ENCODE results near the gene VPS37D. TPM values are rescaled to one million over a fixed set of nuclear protein-coding genes. Genes with fewer than 3 reads are reported as not detected.

Gene VPS37D
- total and polyA plus RNA-seq, 2 experiments from 2014 or later, result 2.2 to 7.0 TPM

DNA sequence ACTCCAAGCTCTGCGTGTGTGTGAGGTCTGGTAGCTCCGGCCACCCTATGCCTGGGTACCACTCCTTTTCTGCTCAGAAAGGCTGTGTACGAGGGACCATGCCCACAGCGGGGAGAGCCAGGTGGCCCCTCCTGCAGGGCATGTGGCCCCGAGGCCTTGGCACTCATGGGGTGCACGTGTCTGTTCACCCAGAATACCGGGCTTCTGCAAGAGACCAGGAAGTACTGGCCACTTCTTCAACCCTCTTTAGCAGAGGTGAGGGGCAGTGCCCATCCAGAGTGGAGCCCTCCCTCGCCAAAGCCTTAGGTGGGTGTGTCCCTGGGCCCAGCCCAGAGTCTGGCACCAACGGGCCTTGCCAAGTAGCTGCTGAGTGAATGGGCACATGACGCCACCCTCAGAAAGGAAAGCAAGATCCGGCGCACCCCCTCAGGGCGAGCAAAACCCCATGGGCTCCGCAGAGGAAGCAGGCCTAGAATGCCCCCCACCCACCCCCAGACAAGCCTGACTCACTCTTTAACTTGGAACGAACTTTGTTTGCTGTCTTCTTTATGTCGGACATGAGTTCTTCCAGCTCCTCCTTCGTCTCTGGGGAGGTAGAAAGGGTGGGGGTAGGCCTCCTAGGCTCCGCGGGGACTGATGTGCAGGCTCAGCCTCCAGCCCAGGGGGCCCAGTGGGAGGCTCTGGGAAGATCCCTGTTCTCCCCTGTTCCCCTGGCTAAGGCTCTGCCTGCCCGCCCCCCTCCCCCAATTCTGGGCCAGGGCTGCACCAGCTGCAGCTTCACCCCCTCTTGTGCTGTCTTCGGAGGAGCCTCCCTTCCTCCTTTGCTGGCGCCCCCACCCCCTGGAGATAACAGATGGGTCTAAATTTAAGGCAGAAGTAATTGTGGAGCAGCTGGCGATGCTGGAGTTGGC is 37.3 kb downstream of the VPS37D start (continued):
- TF ChIP-seq, protein P1, sequence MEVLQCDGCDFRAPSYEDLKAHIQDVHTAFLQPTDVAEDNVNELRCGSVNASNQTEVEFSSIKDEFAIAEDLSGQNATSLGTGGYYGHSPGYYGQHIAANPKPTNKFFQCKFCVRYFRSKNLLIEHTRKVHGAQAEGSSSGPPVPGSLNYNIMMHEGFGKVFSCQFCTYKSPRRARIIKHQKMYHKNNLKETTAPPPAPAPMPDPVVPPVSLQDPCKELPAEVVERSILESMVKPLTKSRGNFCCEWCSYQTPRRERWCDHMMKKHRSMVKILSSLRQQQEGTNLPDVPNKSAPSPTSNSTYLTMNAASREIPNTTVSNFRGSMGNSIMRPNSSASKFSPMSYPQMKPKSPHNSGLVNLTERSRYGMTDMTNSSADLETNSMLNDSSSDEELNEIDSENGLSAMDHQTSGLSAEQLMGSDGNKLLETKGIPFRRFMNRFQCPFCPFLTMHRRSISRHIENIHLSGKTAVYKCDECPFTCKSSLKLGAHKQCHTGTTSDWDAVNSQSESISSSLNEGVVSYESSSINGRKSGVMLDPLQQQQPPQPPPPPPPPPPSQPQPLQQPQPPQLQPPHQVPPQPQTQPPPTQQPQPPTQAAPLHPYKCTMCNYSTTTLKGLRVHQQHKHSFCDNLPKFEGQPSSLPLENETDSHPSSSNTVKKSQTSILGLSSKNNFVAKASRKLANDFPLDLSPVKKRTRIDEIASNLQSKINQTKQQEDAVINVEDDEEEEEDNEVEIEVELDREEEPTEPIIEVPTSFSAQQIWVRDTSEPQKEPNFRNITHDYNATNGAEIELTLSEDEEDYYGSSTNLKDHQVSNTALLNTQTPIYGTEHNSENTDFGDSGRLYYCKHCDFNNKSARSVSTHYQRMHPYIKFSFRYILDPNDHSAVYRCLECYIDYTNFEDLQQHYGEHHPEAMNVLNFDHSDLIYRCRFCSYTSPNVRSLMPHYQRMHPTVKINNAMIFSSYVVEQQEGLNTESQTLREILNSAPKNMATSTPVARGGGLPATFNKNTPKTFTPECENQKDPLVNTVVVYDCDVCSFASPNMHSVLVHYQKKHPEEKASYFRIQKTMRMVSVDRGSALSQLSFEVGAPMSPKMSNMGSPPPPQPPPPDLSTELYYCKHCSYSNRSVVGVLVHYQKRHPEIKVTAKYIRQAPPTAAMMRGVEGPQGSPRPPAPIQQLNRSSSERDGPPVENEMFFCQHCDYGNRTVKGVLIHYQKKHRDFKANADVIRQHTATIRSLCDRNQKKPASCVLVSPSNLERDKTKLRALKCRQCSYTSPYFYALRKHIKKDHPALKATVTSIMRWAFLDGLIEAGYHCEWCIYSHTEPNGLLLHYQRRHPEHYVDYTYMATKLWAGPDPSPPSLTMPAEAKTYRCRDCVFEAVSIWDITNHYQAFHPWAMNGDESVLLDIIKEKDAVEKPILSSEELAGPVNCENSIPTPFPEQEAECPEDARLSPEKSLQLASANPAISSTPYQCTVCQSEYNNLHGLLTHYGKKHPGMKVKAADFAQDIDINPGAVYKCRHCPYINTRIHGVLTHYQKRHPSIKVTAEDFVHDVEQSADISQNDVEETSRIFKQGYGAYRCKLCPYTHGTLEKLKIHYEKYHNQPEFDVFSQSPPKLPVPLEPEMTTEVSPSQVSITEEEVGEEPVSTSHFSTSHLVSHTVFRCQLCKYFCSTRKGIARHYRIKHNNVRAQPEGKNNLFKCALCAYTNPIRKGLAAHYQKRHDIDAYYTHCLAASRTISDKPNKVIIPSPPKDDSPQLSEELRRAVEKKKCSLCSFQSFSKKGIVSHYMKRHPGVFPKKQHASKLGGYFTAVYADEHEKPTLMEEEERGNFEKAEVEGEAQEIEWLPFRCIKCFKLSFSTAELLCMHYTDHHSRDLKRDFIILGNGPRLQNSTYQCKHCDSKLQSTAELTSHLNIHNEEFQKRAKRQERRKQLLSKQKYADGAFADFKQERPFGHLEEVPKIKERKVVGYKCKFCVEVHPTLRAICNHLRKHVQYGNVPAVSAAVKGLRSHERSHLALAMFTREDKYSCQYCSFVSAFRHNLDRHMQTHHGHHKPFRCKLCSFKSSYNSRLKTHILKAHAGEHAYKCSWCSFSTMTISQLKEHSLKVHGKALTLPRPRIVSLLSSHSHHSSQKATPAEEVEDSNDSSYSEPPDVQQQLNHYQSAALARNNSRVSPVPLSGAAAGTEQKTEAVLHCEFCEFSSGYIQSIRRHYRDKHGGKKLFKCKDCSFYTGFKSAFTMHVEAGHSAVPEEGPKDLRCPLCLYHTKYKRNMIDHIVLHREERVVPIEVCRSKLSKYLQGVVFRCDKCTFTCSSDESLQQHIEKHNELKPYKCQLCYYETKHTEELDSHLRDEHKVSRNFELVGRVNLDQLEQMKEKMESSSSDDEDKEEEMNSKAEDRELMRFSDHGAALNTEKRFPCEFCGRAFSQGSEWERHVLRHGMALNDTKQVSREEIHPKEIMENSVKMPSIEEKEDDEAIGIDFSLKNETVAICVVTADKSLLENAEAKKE (CRISPR knock-in tag; IDR thresholded peaks at IDR 0.05), result no peak

GRCh38 chr7:73705551-73705920 is 37.9 kb downstream of the VPS37D start:
- H3K4me1 Mint-ChIP-seq, result peaks cover 33% of the 10 kb centered on the region
- H3K4me2 ChIP-seq, result no peak overlapping the region
- H3K27ac Mint-ChIP-seq, result no peak overlapping the region
- H3K27me3 ChIP-seq (ENCODE audit: insufficient read depth), result no peaks in the 10 kb centered on the region
- no peaks in the 10 kb centered on the region for H3K9me2 ChIP-seq (ENCODE audit: insufficient read depth)
- H3K36me3 Mint-ChIP-seq (ENCODE audit: low read depth), result peaks cover 10% of the 10 kb centered on the region
- H3K4me3 ChIP-seq, result no peak overlapping the region
- H3K9me3 Mint-ChIP-seq, result no peaks in the 10 kb centered on the region; the same call in 2 of the 3 replicates
- peaks cover 15% of the 10 kb centered on the region for H3K27me3 Mint-ChIP-seq (ENCODE audit: insufficient read depth, low read depth, poor library complexity)
- no peak overlapping the region for H2AFZ ChIP-seq
- H3F3A ChIP-seq (replicated peaks; ENCODE audit: low read depth), result 0 out of 2 replicates have a peak, but pooled peaks cover 5% of the 10 kb centered on the region
- no peaks in the 10 kb centered on the region for H4K20me1 ChIP-seq (replicated peaks; ENCODE audit: insufficient read depth)
- no peaks in the 10 kb centered on the region for H3K79me2 ChIP-seq (replicated peaks; ENCODE audit: insufficient read depth)
- H3K36me3 ChIP-seq (ENCODE audit: insufficient read depth), result no peaks in the 10 kb centered on the region
- H3K4me1 ChIP-seq (ENCODE audit: insufficient read depth), result peaks cover 15% of the 10 kb centered on the region
- H3K27ac ChIP-seq (ENCODE audit: low read depth), result no peak overlapping the region
- H3K4me3 Mint-ChIP-seq, result no peak overlapping the region
- DNase-seq (ENCODE audit: low spot score), result no peak
- ATAC-seq, result no peak
- no peak for TF ChIP-seq ZNF114 (CRISPR knock-in tag; IDR thresholded peaks at IDR 0.05)
- no peak for TF ChIP-seq STAT1 (IDR thresholded peaks at IDR 0.05; ENCODE audit: unreplicated experiment)
- no peak for TF ChIP-seq POLR2AphosphoS5 (IDR thresholded peaks at IDR 0.05; ENCODE audit: low read depth)
- TF ChIP-seq, protein P1 (CRISPR knock-in tag; IDR thresholded peaks at IDR 0.05), result no peak
- TF ChIP-seq NANOG (IDR thresholded peaks at IDR 0.05; ENCODE audit: borderline replicate concordance), result no peak
- TF ChIP-seq ETS1 (IDR thresholded peaks at IDR 0.05), result no peak
- TF ChIP-seq CREB1 (CRISPR knock-in tag; IDR thresholded peaks at IDR 0.05; ENCODE audit: low read depth), result no peak
- TF ChIP-seq EZH2phosphoT487 (IDR thresholded peaks at IDR 0.05; ENCODE audit: unreplicated experiment), result no peak

Measured in GM23338 (cell line).